Measurements from ENCODE around the gene DAAM2. TPM values are rescaled to one million over a fixed set of nuclear protein-coding genes. Genes with fewer than 3 reads are reported as not detected.

Gene DAAM2
- total RNA-seq, 1 experiment from 2014 or later, result not detected

- DNase-seq (ENCODE audit: low read depth), result no peak
- in situ Hi-C loops (cut with HindIII; ENCODE audit: low pct_unique_long_range_greater_than_20kb, low sequenced_read_pairs), result no loop called here
Observed at GRCh38 chr6:39834278-39834677, 42.1 kb downstream of the DAAM2 start.

- DNase-seq (ENCODE audit: low read depth), result no peak
- in situ Hi-C loops (cut with HindIII; ENCODE audit: low pct_unique_long_range_greater_than_20kb, low sequenced_read_pairs), result no loop called here
Observed at GRCh38 chr6:39834866-39835265, 42.7 kb downstream of the DAAM2 start.

GRCh38 chr6:39835821-39836295, 43.7 kb downstream of the DAAM2 start:
- in situ Hi-C loops (cut with HindIII; ENCODE audit: low pct_unique_long_range_greater_than_20kb, low sequenced_read_pairs), result no loop called here
- no peak for DNase-seq (ENCODE audit: low read depth)

GRCh38 chr6:39836606-39837005, 44.4 kb downstream of the DAAM2 start:
- in situ Hi-C loops (cut with HindIII; ENCODE audit: low pct_unique_long_range_greater_than_20kb, low sequenced_read_pairs), result no loop called here
- DNase-seq (ENCODE audit: low read depth), result no peak

GRCh38 chr6:39839445-39839844, 47.3 kb downstream of the DAAM2 start:
- in situ Hi-C loops (cut with HindIII; ENCODE audit: low pct_unique_long_range_greater_than_20kb, low sequenced_read_pairs), result no loop called here
- DNase-seq (ENCODE audit: low read depth), result no peak

GRCh38 chr6:39840781-39841180, 48.6 kb downstream of the DAAM2 start:
- in situ Hi-C loops (cut with HindIII; ENCODE audit: low pct_unique_long_range_greater_than_20kb, low sequenced_read_pairs), result no loop called here
- DNase-seq (ENCODE audit: low read depth), result no peak

- in situ Hi-C loops (cut with HindIII; ENCODE audit: low pct_unique_long_range_greater_than_20kb, low sequenced_read_pairs), result no loop called here
- no peak for DNase-seq (ENCODE audit: low read depth)
Observed at GRCh38 chr6:39841291-39841690, 49.1 kb downstream of the DAAM2 start.

- DNase-seq (ENCODE audit: low read depth), result no peak
- in situ Hi-C loops (cut with HindIII; ENCODE audit: low pct_unique_long_range_greater_than_20kb, low sequenced_read_pairs), result no loop called here
Observed at GRCh38 chr6:39841923-39842322, 49.7 kb downstream of the DAAM2 start.

- in situ Hi-C loops (cut with HindIII; ENCODE audit: low pct_unique_long_range_greater_than_20kb, low sequenced_read_pairs), result no loop called here
- no peak for DNase-seq (ENCODE audit: low read depth)
Observed at GRCh38 chr6:39843305-39844020, 51.3 kb downstream of the DAAM2 start.

GRCh38 chr6:39844866-39845265, 52.7 kb downstream of the DAAM2 start:
- in situ Hi-C loops (cut with HindIII; ENCODE audit: low pct_unique_long_range_greater_than_20kb, low sequenced_read_pairs), result no loop called here
- no peak for DNase-seq (ENCODE audit: low read depth)

- in situ Hi-C loops (cut with HindIII; ENCODE audit: low pct_unique_long_range_greater_than_20kb, low sequenced_read_pairs), result no loop called here
- no peak for DNase-seq (ENCODE audit: low read depth)
Observed at GRCh38 chr6:39847221-39847620, 55.0 kb downstream of the DAAM2 start.

- in situ Hi-C loops (cut with HindIII; ENCODE audit: low pct_unique_long_range_greater_than_20kb, low sequenced_read_pairs), result no loop called here
- no peak for DNase-seq (ENCODE audit: low read depth)
Observed at GRCh38 chr6:39848171-39848570, 56.0 kb downstream of the DAAM2 start.

GRCh38 chr6:39849228-39849627, 57.1 kb downstream of the DAAM2 start:
- DNase-seq (ENCODE audit: low read depth), result no peak
- in situ Hi-C loops (cut with HindIII; ENCODE audit: low pct_unique_long_range_greater_than_20kb, low sequenced_read_pairs), result no loop called here

- DNase-seq (ENCODE audit: low read depth), result no peak
- in situ Hi-C loops (cut with HindIII; ENCODE audit: low pct_unique_long_range_greater_than_20kb, low sequenced_read_pairs), result no loop called here
Observed at GRCh38 chr6:39849764-39850163, 57.6 kb downstream of the DAAM2 start.

- no peak for DNase-seq (ENCODE audit: low read depth)
- in situ Hi-C loops (cut with HindIII; ENCODE audit: low pct_unique_long_range_greater_than_20kb, low sequenced_read_pairs), result no loop called here
Observed at GRCh38 chr6:39850736-39851297, 58.6 kb downstream of the DAAM2 start.

GRCh38 chr6:39851331-39851730, 59.2 kb downstream of the DAAM2 start:
- in situ Hi-C loops (cut with HindIII; ENCODE audit: low pct_unique_long_range_greater_than_20kb, low sequenced_read_pairs), result no loop called here
- no peak for DNase-seq (ENCODE audit: low read depth)

- in situ Hi-C loops (cut with HindIII; ENCODE audit: low pct_unique_long_range_greater_than_20kb, low sequenced_read_pairs), result no loop called here
- no peak for DNase-seq (ENCODE audit: low read depth)
Observed at GRCh38 chr6:39852324-39852723, 60.1 kb downstream of the DAAM2 start.

GRCh38 chr6:39853604-39854003, 61.4 kb downstream of the DAAM2 start:
- no peak for DNase-seq (ENCODE audit: low read depth)
- in situ Hi-C loops (cut with HindIII; ENCODE audit: low pct_unique_long_range_greater_than_20kb, low sequenced_read_pairs), result no loop called here

GRCh38 chr6:39855356-39855995, 63.3 kb downstream of the DAAM2 start:
- DNase-seq (ENCODE audit: low read depth), result no peak
- in situ Hi-C loops (cut with HindIII; ENCODE audit: low pct_unique_long_range_greater_than_20kb, low sequenced_read_pairs), result no loop called here

- DNase-seq (ENCODE audit: low read depth), result no peak
- in situ Hi-C loops (cut with HindIII; ENCODE audit: low pct_unique_long_range_greater_than_20kb, low sequenced_read_pairs), result no loop called here
Observed at GRCh38 chr6:39859025-39859424, 66.8 kb downstream of the DAAM2 start.
